ENCODE results near the gene PLPPR5.

Gene PLPPR5

DNA sequence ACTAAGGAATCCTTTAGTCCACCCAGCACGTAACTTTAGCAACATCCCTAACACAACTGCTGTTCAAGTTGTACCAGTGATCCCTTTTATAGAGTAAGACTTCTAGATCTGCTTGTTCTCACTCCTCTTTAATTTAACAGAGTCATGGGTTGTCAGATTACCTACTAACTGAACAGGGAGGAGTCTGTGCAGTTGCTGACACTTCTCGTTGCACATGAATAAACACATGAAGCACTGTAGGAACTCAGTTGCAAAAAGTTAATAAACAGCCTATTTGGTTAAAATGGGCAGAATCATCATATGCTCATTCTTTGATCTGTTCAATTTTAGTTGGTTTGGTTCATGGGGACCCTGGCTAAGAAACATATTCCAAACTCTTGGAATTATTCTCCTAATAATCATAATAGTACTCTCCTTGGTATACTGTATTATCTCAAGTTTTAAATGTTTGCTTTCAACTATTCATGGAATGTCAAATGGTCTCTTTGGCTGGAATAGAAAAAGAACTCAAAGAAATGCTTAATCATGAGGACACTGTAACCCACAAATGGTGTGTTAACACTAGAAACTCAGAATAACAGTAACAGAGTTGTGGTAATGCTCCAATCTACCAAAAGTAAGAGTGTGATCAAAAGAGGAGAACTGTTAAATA lies 15.6 kb downstream of the PLPPR5 start:
- no peak for DNase-seq
- Mint-ChIP-seq H3K27ac (no peak overlapping the region), H3K27me3 (no peaks in the 10 kb centered on the region), H3K36me3 (ENCODE audit: low read depth) (peaks cover under 1% of the 10 kb centered on the region), H3K4me1 (peaks cover 11% of the 10 kb centered on the region), H3K9me3 (no peaks in the 10 kb centered on the region), H3K4me3 (no peak overlapping the region)
- ATAC-seq: no peak

DNA sequence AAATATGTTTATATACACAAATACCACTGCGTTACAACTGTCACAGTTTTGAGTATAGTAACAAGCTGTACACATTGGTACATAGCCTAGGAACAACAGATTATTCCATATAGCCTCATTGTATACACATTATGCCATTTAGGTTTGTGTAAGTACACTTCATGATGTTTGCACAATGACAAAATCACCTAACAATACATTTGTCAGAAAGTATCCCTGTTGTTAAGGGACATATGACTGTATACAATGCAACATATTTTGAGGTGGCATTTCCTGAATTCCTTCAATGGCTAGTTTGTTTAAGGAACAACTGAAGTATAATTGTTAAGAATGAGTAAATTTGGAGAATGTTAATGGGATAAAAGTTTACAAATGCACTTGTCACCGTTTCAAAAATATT lies 19.0 kb downstream of the PLPPR5 start:
- DNase-seq: no peak
- no peaks in the 10 kb centered on the region for H3K9me3 Mint-ChIP-seq
- H3K27me3 Mint-ChIP-seq: no peaks in the 10 kb centered on the region
- ATAC-seq: no peak
- no peak overlapping the region for H3K4me3 Mint-ChIP-seq
- H3K27ac Mint-ChIP-seq: no peak overlapping the region
- peaks cover 4% of the 10 kb centered on the region for H3K36me3 Mint-ChIP-seq (ENCODE audit: low read depth)
- no peaks in the 10 kb centered on the region for H3K4me1 Mint-ChIP-seq

- no peak overlapping the region for H3K27ac Mint-ChIP-seq
- DNase-seq (no peak), ATAC-seq (no peak)
- no peaks in the 10 kb centered on the region for H3K4me1 Mint-ChIP-seq
- peaks cover 4% of the 10 kb centered on the region for H3K36me3 Mint-ChIP-seq (ENCODE audit: low read depth)
- H3K4me3 Mint-ChIP-seq: no peak overlapping the region
- H3K27me3 Mint-ChIP-seq: no peaks in the 10 kb centered on the region
- H3K9me3 Mint-ChIP-seq: no peaks in the 10 kb centered on the region
Measured at GRCh38 chr1:98981917-98982513, 22.6 kb downstream of the PLPPR5 start.

DNA sequence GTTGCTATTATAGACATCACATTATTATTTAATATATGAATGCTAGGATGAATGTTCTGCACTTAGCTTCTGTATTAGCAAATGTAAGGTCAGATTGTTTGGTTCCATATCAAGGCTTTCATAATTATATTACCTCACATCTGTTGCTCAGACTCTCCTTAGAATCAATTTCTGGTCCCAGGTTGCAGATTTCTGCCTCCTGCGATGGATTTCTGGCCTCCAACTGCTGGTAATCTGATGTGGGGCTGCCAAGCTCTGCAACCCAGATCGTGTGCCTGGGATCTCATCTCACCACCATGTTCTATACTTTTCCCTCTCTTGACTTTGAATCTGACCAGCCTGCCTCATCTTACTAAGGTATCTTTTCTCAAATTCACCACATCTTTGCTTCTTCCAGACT lies 25.2 kb downstream of the PLPPR5 start:
- no peak for ATAC-seq
- no peak for DNase-seq
- no peaks in the 10 kb centered on the region for H3K4me1 Mint-ChIP-seq
- no peaks in the 10 kb centered on the region for H3K9me3 Mint-ChIP-seq
- H3K27me3 Mint-ChIP-seq: no peaks in the 10 kb centered on the region
- no peak overlapping the region for H3K27ac Mint-ChIP-seq
- no peak overlapping the region for H3K4me3 Mint-ChIP-seq
- H3K36me3 Mint-ChIP-seq (ENCODE audit: low read depth): peaks cover 4% of the 10 kb centered on the region

DNA sequence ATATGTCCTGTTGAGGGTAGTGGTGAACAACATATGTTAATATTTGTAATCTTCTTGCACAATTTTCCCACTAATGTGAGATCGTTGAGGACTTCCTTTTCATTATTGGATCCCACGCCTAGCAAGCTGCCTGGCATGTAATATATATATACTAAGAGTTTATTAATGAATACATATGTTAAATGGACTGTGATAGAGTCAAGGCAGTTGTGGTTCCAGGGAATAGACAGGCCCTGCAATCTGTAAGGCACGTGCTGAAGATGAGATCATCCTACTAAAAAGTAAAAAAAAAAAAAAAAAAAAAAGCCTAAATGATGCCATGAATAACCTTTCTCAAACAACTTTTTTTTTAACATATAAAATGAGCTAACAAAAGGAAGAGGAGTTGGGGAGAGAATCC lies 28.9 kb downstream of the PLPPR5 start:
- Mint-ChIP-seq H3K27me3 (no peaks in the 10 kb centered on the region), H3K4me3 (no peak overlapping the region), H3K4me1 (no peaks in the 10 kb centered on the region), H3K36me3 (ENCODE audit: low read depth) (no peaks in the 10 kb centered on the region), H3K27ac (no peak overlapping the region), H3K9me3 (no peaks in the 10 kb centered on the region)
- DNase-seq (no peak), ATAC-seq (no peak)

DNA sequence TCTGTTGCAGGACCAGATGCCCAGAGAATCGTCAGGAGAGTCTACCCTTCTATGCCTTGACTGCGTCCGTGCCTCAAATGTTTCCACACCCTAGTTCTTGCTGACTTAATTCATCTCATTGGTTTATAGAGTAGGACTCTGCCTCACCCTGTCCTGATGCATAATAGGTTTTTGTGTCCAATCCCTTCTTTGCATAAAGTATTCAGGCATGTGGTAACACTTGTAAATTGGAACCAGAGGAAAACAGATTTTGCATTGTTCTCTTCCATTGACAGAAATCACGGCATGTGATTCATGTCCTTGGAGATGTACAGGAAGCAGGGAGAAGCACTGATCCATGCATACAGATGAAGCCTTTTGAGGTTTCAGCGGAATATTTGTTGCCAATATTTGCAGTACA lies 29.5 kb downstream of the PLPPR5 start:
- no peaks in the 10 kb centered on the region for H3K36me3 Mint-ChIP-seq (ENCODE audit: low read depth)
- no peaks in the 10 kb centered on the region for H3K27me3 Mint-ChIP-seq
- no peak for ATAC-seq
- DNase-seq: no peak
- H3K9me3 Mint-ChIP-seq: no peaks in the 10 kb centered on the region
- H3K4me1 Mint-ChIP-seq: no peaks in the 10 kb centered on the region
- no peak overlapping the region for H3K27ac Mint-ChIP-seq
- H3K4me3 Mint-ChIP-seq: no peak overlapping the region

GRCh38 chr1:98969798-98970490 lies 34.7 kb downstream of the PLPPR5 start:
- no peaks in the 10 kb centered on the region for H3K27me3 Mint-ChIP-seq
- peaks cover 3% of the 10 kb centered on the region for H3K4me1 Mint-ChIP-seq
- DNase-seq: no peak
- no peaks in the 10 kb centered on the region for H3K9me3 Mint-ChIP-seq
- H3K4me3 Mint-ChIP-seq: no peak overlapping the region
- H3K36me3 Mint-ChIP-seq (ENCODE audit: low read depth): no peaks in the 10 kb centered on the region
- H3K27ac Mint-ChIP-seq: no peak overlapping the region
- no peak for ATAC-seq

DNA sequence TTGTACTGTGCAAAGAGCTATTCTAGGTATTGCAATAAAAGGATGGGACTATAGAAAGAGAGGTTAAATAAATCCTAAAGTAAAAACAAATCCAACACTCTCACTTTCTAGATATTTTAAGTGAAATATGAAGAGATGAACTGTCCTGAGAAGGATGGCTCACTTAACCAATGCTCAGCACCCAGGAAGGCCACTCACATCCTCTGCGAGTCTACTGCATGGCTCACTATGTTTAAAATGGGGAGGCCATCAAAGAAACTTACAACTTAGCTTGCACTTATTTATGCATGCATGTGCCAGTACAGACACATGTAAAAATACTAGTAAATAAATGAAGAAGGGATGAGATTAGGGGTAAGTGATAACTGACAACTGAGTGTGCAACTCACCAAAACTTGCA lies 37.5 kb downstream of the PLPPR5 start:
- no peaks in the 10 kb centered on the region for H3K9me3 Mint-ChIP-seq
- no peak overlapping the region for H3K27ac Mint-ChIP-seq
- DNase-seq (no peak), ATAC-seq (no peak)
- H3K4me3 Mint-ChIP-seq: no peak overlapping the region
- no peaks in the 10 kb centered on the region for H3K27me3 Mint-ChIP-seq
- H3K36me3 Mint-ChIP-seq (ENCODE audit: low read depth): no peaks in the 10 kb centered on the region
- peaks cover 3% of the 10 kb centered on the region for H3K4me1 Mint-ChIP-seq

DNA sequence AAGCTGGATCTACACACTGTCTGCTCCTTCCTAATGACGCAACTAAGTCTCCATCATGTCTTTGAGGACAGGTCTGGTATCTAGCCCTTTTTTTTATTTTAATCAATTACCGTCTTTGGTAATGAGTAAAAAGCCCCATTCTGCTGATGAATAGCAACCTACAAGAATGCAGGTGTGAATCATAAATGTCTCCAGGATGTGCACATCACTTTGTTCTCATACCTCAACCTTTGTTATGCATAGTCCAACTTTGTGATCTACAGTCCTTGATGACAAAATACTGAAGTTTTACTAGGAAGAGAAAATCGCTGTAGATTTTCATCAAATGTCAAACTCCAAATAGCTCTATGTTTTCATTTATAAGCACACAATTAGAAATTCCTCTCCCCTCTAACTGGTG lies 39.3 kb downstream of the PLPPR5 start:
- H3K27me3 Mint-ChIP-seq: no peaks in the 10 kb centered on the region

DNA sequence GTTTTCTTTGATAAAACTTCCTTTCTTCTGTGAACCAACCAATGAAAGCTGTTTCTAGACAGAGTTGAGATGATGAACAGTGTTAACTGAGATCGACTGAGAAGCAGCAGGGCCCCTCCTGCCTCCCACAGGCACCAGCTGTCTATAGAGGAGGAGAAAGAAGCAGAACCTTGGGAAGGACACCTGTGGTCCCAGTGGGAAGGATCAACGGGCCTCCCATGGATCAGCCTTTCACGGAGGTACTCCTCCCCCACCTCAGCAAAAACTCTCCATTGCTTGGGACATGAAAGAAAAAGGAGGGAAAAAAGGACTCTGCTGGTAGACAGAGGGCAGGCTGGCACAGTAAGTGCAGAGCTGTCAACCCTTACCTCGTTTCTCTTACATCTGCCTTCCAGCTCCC lies 40.5 kb downstream of the PLPPR5 start:
- Mint-ChIP-seq H3K9me3 (no peaks in the 10 kb centered on the region), H3K4me3 (no peak overlapping the region), H3K27me3 (no peaks in the 10 kb centered on the region), H3K27ac (no peak overlapping the region), H3K4me1 (peaks cover 3% of the 10 kb centered on the region), H3K36me3 (ENCODE audit: low read depth) (no peaks in the 10 kb centered on the region)
- DNase-seq (no peak), ATAC-seq (no peak)

More for the DNA sequence above, 39.3 kb downstream of the PLPPR5 start:
- Mint-ChIP-seq H3K9me3 (no peaks in the 10 kb centered on the region), H3K4me1 (peaks cover 3% of the 10 kb centered on the region), H3K27ac (no peak overlapping the region), H3K36me3 (ENCODE audit: low read depth) (no peaks in the 10 kb centered on the region), H3K4me3 (no peak overlapping the region)
- peak; percentile 33 for ATAC-seq
- no peak for DNase-seq

GRCh38 chr1:98963064-98963758 lies 41.5 kb downstream of the PLPPR5 start:
- no peak for ATAC-seq
- H3K9me3 Mint-ChIP-seq: no peaks in the 10 kb centered on the region

GRCh38 chr1:98962156-98962555 lies 42.5 kb downstream of the PLPPR5 start:
- no peaks in the 10 kb centered on the region for H3K9me3 Mint-ChIP-seq
- ATAC-seq (no peak), DNase-seq (no peak)
- H3K4me3 Mint-ChIP-seq: no peak overlapping the region
- H3K4me1 Mint-ChIP-seq: peaks cover 3% of the 10 kb centered on the region
- no peak overlapping the region for H3K27ac Mint-ChIP-seq
- no peaks in the 10 kb centered on the region for H3K27me3 Mint-ChIP-seq
- no peaks in the 10 kb centered on the region for H3K36me3 Mint-ChIP-seq (ENCODE audit: low read depth)

More at GRCh38 chr1:98963064-98963758, 41.5 kb downstream of the PLPPR5 start:
- H3K4me1 Mint-ChIP-seq: peaks cover 3% of the 10 kb centered on the region
- no peak for DNase-seq
- no peak overlapping the region for H3K27ac Mint-ChIP-seq
- no peak overlapping the region for H3K4me3 Mint-ChIP-seq
- no peaks in the 10 kb centered on the region for H3K27me3 Mint-ChIP-seq
- H3K36me3 Mint-ChIP-seq (ENCODE audit: low read depth): no peaks in the 10 kb centered on the region

DNA sequence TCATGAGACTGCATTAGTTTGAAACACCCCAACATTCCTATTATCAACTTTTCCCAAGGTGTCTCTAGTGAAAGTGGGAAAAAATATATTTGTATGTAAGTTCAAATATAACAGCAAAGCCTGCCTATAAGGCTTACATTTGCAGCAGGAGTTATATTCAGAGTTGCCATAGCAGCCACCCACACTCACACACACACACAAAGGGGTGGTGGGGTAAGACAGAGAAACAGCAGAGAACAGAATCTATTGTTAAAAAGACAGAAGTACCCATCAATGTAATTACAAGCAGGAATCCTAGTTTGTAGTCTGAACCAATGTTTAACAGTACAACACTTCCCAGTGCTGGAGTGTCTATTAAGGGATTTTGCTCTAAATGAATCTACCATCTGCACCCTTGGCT lies 55.0 kb downstream of the PLPPR5 start:
- no peak for DNase-seq
- no peaks in the 10 kb centered on the region for H3K4me1 Mint-ChIP-seq
- no peaks in the 10 kb centered on the region for H3K36me3 Mint-ChIP-seq (ENCODE audit: low read depth)
- no peak for ATAC-seq
- no peak overlapping the region for H3K27ac Mint-ChIP-seq
- H3K27me3 Mint-ChIP-seq: no peaks in the 10 kb centered on the region
- no peak overlapping the region for H3K4me3 Mint-ChIP-seq
- no peaks in the 10 kb centered on the region for H3K9me3 Mint-ChIP-seq

DNA sequence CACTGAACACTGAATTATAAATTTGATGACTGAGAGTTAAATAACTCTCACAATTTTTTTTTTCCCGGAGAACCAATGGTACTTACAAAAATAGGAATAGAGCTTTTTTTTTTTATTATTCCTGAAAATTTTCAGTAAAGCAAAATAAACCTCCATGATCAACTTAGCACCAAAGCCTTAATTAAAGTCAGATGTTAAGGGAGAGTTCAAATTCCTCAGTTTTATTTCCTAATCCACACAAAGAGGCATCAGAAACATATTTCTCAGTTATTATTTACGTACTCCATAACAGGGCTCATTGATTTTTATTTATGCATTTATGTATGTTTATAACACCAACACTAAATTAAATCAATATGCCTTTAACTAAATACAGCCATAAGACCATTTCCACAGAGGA lies 55.5 kb downstream of the PLPPR5 start:
- H3K4me1 Mint-ChIP-seq: no peaks in the 10 kb centered on the region
- no peaks in the 10 kb centered on the region for H3K27me3 Mint-ChIP-seq
- DNase-seq: no peak
- no peak overlapping the region for H3K27ac Mint-ChIP-seq
- H3K36me3 Mint-ChIP-seq (ENCODE audit: low read depth): no peaks in the 10 kb centered on the region
- H3K4me3 Mint-ChIP-seq: no peak overlapping the region
- no peak for ATAC-seq
- no peaks in the 10 kb centered on the region for H3K9me3 Mint-ChIP-seq

DNA sequence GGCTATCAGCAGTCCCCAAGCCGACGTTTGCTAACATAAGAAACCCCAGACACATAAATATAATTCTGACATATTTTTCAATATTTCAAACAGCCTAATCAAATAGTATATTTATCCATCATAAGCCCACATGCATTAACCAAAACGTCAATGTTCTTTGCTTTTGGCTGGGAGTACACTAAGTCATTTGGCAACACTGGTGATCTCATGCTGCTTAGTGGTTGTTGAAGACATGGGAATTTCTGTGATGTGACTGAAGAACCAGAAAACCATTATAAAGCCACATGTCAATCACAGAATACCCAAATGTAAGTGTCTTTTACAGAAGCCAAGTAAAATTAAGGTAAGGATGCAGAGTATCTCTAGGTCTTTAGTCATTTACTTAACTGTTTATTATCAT lies 57.6 kb downstream of the PLPPR5 start:
- H3K9me3 Mint-ChIP-seq: no peaks in the 10 kb centered on the region
- DNase-seq: no peak
- H3K27me3 Mint-ChIP-seq: no peaks in the 10 kb centered on the region

More for the DNA sequence above, 57.6 kb downstream of the PLPPR5 start:
- H3K4me1 Mint-ChIP-seq: no peaks in the 10 kb centered on the region
- no peaks in the 10 kb centered on the region for H3K36me3 Mint-ChIP-seq (ENCODE audit: low read depth)
- no peak overlapping the region for H3K4me3 Mint-ChIP-seq
- ATAC-seq: no peak
- H3K27ac Mint-ChIP-seq: no peak overlapping the region
